Measurements from ENCODE around the gene STARD10.
A peak's percentile ranks its signal among the peaks of the same experiment; 100 is the strongest.

STARD10 gene

GRCh38 chr11:72710278-72710677 lies 83.6 kb downstream of the STARD10 start:
- no peak overlapping the region for H3K4me2 ChIP-seq
- peaks cover 86 to 100% (median 99%) of the 10 kb centered on the region in 11 experiments for H3K36me3 ChIP-seq
- peaks cover 41 to 100% (median 99%) of the 10 kb centered on the region in 11 experiments for H4K20me1 ChIP-seq
- no peak for TF ChIP-seq Cebpa-rat (IDR thresholded peaks at IDR 0.05)
- H3K4me3 ChIP-seq = no peak overlapping the region
- no peak overlapping the region for H3K27ac ChIP-seq
- no peaks in the 10 kb centered on the region for H3K9me3 ChIP-seq (replicated peaks in 1 of 11)
- no peaks in the 10 kb centered on the region for H3K27me3 ChIP-seq
- H3K4me1 ChIP-seq = peaks cover 30 to 84% (median 38%) of the 10 kb centered on the region in 10 experiments
- no peak overlapping the region for H3K9ac ChIP-seq

GRCh38 chr11:72709478-72710238 lies 84.2 kb downstream of the STARD10 start:
- Histone ChIP-seq H4K20me1 (peaks cover 35 to 100% (median 99%) of the 10 kb centered on the region in 11 experiments), H3K27ac (no peak overlapping the region), H3K4me3 (no peak overlapping the region), H3K4me2 (no peak overlapping the region), H3K36me3 (peaks cover 88 to 100% (median 99%) of the 10 kb centered on the region in 11 experiments), H3K27me3 (no peaks in the 10 kb centered on the region), H3K9ac (no peak overlapping the region), H3K9me3 (replicated peaks in 1 of 11) (no peaks in the 10 kb centered on the region), H3K4me1 (peaks cover 24 to 78% (median 31%) of the 10 kb centered on the region in 10 experiments)
- TF ChIP-seq Cebpa-rat (IDR thresholded peaks at IDR 0.05) = no peak

- no peak for TF ChIP-seq Cebpa-rat (IDR thresholded peaks at IDR 0.05)
- Histone ChIP-seq H3K4me3 (no peak overlapping the region), H3K4me1 (peaks cover 0 to 52% (median 8%) of the 10 kb centered on the region in 10 experiments; a peak in 12 of 20 replicates), H3K36me3 (peaks cover 97 to 100% (median 100%) of the 10 kb centered on the region in 11 experiments), H3K27ac (no peak overlapping the region), H4K20me1 (peaks cover 14 to 100% (median 91%) of the 10 kb centered on the region in 11 experiments), H3K4me2 (no peak overlapping the region), H3K27me3 (no peaks in the 10 kb centered on the region), H3K9ac (0 out of 22 replicates have a peak overlapping the region, but pooled peaks of 1 of the 11 experiments have one; percentile 42), H3K9me3 (replicated peaks in 1 of 11) (no peaks in the 10 kb centered on the region)
These were observed 86.8 kb downstream of the STARD10 start for GRCh38 chr11:72707032-72707431.

- Histone ChIP-seq H3K4me2 (no peak overlapping the region), H3K27me3 (no peaks in the 10 kb centered on the region), H3K9me3 (replicated peaks in 1 of 11) (no peaks in the 10 kb centered on the region), H4K20me1 (peaks cover 9 to 100% (median 89%) of the 10 kb centered on the region in 11 experiments; a peak in 21 of 22 replicates), H3K9ac (0 out of 22 replicates have a peak overlapping the region, but pooled peaks of 2 of the 11 experiments have one; percentile 26 to 42), H3K4me1 (peaks cover 0 to 47% (median 6%) of the 10 kb centered on the region in 10 experiments; a peak in 8 of 20 replicates), H3K27ac (no peak overlapping the region; a peak in 1 of 22 replicates), H3K36me3 (peaks cover 97 to 100% (median 100%) of the 10 kb centered on the region in 11 experiments), H3K4me3 (no peak overlapping the region)
- no peak for TF ChIP-seq Cebpa-rat (IDR thresholded peaks at IDR 0.05)
These were observed 87.3 kb downstream of the STARD10 start for GRCh38 chr11:72706579-72706978.

- H3K4me2 ChIP-seq = no peak overlapping the region
- H3K4me1 ChIP-seq = peaks cover 0 to 38% (median 0%) of the 10 kb centered on the region in 10 experiments; a peak in 5 of 20 replicates
- H3K9ac ChIP-seq = peak overlapping the region in 3 of 11 experiments; percentile 14 to 42 (median 26); a peak in 2 of 22 replicates
- no peaks in the 10 kb centered on the region for H3K9me3 ChIP-seq (replicated peaks in 1 of 11)
- H3K27ac ChIP-seq = no peak overlapping the region; a peak in 1 of 22 replicates
- peaks cover 97 to 100% (median 100%) of the 10 kb centered on the region in 11 experiments for H3K36me3 ChIP-seq
- H4K20me1 ChIP-seq = peaks cover 4 to 100% (median 87%) of the 10 kb centered on the region in 11 experiments; a peak in 21 of 22 replicates
- no peak overlapping the region for H3K4me3 ChIP-seq
- no peak for TF ChIP-seq Cebpa-rat (IDR thresholded peaks at IDR 0.05)
- no peaks in the 10 kb centered on the region for H3K27me3 ChIP-seq
These were observed 88.1 kb downstream of the STARD10 start for GRCh38 chr11:72705442-72706365.

GRCh38 chr11:72704783-72705265 lies 89.0 kb downstream of the STARD10 start:
- no peak for TF ChIP-seq Cebpa-rat (IDR thresholded peaks at IDR 0.05)
- Histone ChIP-seq H3K27me3 (no peaks in the 10 kb centered on the region), H4K20me1 (peaks cover 4 to 100% (median 86%) of the 10 kb centered on the region in 11 experiments; a peak in 21 of 22 replicates), H3K9me3 (replicated peaks in 1 of 11) (no peaks in the 10 kb centered on the region), H3K4me3 (no peak overlapping the region), H3K27ac (no peak overlapping the region), H3K36me3 (peaks cover 97 to 100% (median 100%) of the 10 kb centered on the region in 11 experiments), H3K4me2 (no peak overlapping the region), H3K4me1 (peaks cover 0 to 32% (median 0%) of the 10 kb centered on the region in 10 experiments; a peak in 4 of 20 replicates), H3K9ac (no peak overlapping the region)
